ENCODE results near the gene RORB.

The RORB gene

DNA sequence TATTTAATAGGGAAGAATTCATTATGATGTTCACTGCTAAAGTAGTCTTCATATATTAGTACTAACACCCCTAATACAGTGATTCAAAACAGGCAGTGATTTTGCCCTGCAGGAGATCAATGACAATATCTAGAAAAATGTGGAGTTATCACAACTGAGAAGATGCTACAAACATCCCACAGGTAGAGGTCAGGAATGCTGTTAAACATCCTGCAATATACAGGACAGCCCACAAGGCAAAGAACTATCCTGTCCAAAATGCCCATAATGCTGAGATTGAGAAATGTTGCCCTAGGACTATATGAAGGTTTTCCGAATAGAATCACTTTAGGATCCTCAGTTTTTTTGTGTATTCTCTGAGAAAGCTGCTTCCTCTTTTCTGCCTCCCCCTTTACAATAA is 15.3 kb downstream of the RORB start:
- Histone ChIP-seq H3K18ac (ENCODE audit: low read length) (no peak overlapping the region), H3K79me2 (ENCODE audit: control insufficient read depth, insufficient read depth, low read length, poor library complexity) (no peaks in the 10 kb centered on the region), H4K8ac (ENCODE audit: low read depth, low read length) (no peak overlapping the region), H2BK5ac (ENCODE audit: low read depth, low read length, poor library complexity) (no peak overlapping the region), H3K9me3 (ENCODE audit: insufficient read depth, low read depth, low read length) (no peaks in the 10 kb centered on the region), H3K4me1 (ENCODE audit: control insufficient read depth in 1 of 2, insufficient read depth in 2 of 2, low read length in 2 of 2) (no peaks in the 10 kb centered on the region), H3K27ac (ENCODE audit: low read depth, low read length) (no peak overlapping the region), H3K27me3 (ENCODE audit: insufficient read depth, low read length) (no peaks in the 10 kb centered on the region), H2AK5ac (ENCODE audit: low read length) (no peak overlapping the region), H3K4ac (ENCODE audit: low read depth, low read length) (no peak overlapping the region), H3K4me3 (ENCODE audit: low read depth, low read length) (no peak overlapping the region), H2BK12ac (ENCODE audit: low read length) (no peak overlapping the region), H2AFZ (ENCODE audit: insufficient read depth, low read length, poor library complexity) (no peak overlapping the region), H3K14ac (ENCODE audit: low read length) (no peak overlapping the region), H3K23ac (ENCODE audit: low read length) (no peak overlapping the region), H3K36me3 (ENCODE audit: control insufficient read depth in 1 of 2, insufficient read depth in 2 of 2, low read length in 2 of 2) (no peaks in the 10 kb centered on the region), H3K9ac (ENCODE audit: low read length) (no peak overlapping the region), H3K4me2 (ENCODE audit: low read length) (no peak overlapping the region), H4K12ac (ENCODE audit: low read depth, low read length) (no peak overlapping the region), H3K79me1 (ENCODE audit: low read length) (no peaks in the 10 kb centered on the region), H2BK120ac (ENCODE audit: insufficient read depth, low read length, poor library complexity) (no peak overlapping the region), H4K91ac (ENCODE audit: low read depth, low read length) (no peak overlapping the region)
- peak; percentile 50 to 80 for DNase-seq
- WGBS (ENCODE audit: extremely low coverage, insufficient coverage, insufficient read length), result no CpG with 5 or more reads among the region's 1 CpG

DNA sequence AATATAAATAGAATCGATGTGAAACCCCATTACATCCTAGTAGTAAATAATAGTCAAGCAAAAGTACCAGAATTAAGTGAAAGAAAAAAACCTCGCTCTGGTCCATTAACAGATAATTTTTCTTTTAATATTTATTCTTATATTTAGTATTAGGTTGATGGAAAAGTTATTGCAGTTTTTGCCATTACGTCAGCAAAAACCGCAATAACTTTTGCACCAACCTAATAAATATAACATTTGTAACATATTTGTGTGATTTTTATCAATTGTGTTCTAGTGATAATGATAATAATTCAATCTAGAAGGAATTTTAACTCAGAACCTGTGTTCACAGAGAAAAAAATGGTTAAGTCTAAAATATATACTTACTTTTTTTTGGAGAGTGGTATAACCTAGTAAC is 16.1 kb downstream of the RORB start:
- Histone ChIP-seq H2BK5ac (ENCODE audit: low read depth, low read length, poor library complexity) (no peak overlapping the region), H3K4me2 (ENCODE audit: low read length) (no peak overlapping the region), H3K79me2 (ENCODE audit: control insufficient read depth, insufficient read depth, low read length, poor library complexity) (no peaks in the 10 kb centered on the region), H2BK120ac (ENCODE audit: insufficient read depth, low read length, poor library complexity) (no peak overlapping the region), H2AK5ac (ENCODE audit: low read length) (no peak overlapping the region), H2AFZ (ENCODE audit: insufficient read depth, low read length, poor library complexity) (no peak overlapping the region), H3K4me1 (ENCODE audit: control insufficient read depth in 1 of 2, insufficient read depth in 2 of 2, low read length in 2 of 2) (no peaks in the 10 kb centered on the region), H4K91ac (ENCODE audit: low read depth, low read length) (no peak overlapping the region), H3K14ac (ENCODE audit: low read length) (no peak overlapping the region), H3K23ac (ENCODE audit: low read length) (no peak overlapping the region), H3K4me3 (ENCODE audit: low read depth, low read length) (no peak overlapping the region), H3K36me3 (ENCODE audit: control insufficient read depth in 1 of 2, insufficient read depth in 2 of 2, low read length in 2 of 2) (no peaks in the 10 kb centered on the region), H3K27ac (ENCODE audit: low read depth, low read length) (no peak overlapping the region), H3K4ac (ENCODE audit: low read depth, low read length) (no peak overlapping the region), H3K27me3 (ENCODE audit: insufficient read depth, low read length) (no peaks in the 10 kb centered on the region), H4K12ac (ENCODE audit: low read depth, low read length) (no peak overlapping the region), H3K9me3 (ENCODE audit: insufficient read depth, low read depth, low read length) (no peaks in the 10 kb centered on the region), H2BK12ac (ENCODE audit: low read length) (no peak overlapping the region), H3K9ac (ENCODE audit: low read length) (no peak overlapping the region), H3K18ac (ENCODE audit: low read length) (no peak overlapping the region), H4K8ac (ENCODE audit: low read depth, low read length) (no peak overlapping the region), H3K79me1 (ENCODE audit: low read length) (no peaks in the 10 kb centered on the region)
- WGBS (ENCODE audit: extremely low coverage, insufficient coverage, insufficient read length), result no CpG with 5 or more reads among the region's 4 CpGs
- DNase-seq, result no peak

DNA sequence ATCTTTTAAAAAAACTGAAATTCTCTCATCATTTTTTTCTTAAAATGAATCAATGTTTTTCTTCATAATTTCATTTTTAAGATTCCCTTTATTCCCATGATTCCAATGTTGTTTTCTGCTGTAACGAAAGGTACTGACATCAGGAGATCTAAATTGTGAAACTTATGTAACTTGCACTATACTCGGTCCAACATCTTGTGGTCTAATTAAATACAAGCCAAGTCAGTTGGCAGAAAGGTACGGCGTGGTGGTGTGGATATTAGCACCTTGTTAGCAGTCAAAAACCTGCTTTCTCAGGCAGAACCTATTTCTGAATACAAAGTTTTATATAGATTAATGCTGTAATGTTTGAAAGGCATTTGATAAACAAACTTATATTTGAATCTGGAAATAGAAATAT is 20.1 kb downstream of the RORB start:
- no peak overlapping the region for H3K4me3 ChIP-seq (ENCODE audit: low read depth, low read length)
- no peak overlapping the region for H3K27ac ChIP-seq (ENCODE audit: low read depth, low read length)
- no peak overlapping the region for H4K8ac ChIP-seq (ENCODE audit: low read depth, low read length)
- H2BK120ac ChIP-seq (ENCODE audit: insufficient read depth, low read length, poor library complexity), result no peak overlapping the region
- H3K9me3 ChIP-seq (ENCODE audit: insufficient read depth, low read depth, low read length), result no peaks in the 10 kb centered on the region
- H3K79me2 ChIP-seq (ENCODE audit: control insufficient read depth, insufficient read depth, low read length, poor library complexity), result no peaks in the 10 kb centered on the region
- H3K4me1 ChIP-seq (ENCODE audit: control insufficient read depth in 1 of 2, insufficient read depth in 2 of 2, low read length in 2 of 2), result no peaks in the 10 kb centered on the region
- no CpG with 5 or more reads among the region's 4 CpGs for WGBS (ENCODE audit: extremely low coverage, insufficient coverage, insufficient read length)
- no peak overlapping the region for H2AFZ ChIP-seq (ENCODE audit: insufficient read depth, low read length, poor library complexity)
- no peak overlapping the region for H4K91ac ChIP-seq (ENCODE audit: low read depth, low read length)
- H3K4ac ChIP-seq (ENCODE audit: low read depth, low read length), result no peak overlapping the region
- H2BK5ac ChIP-seq (ENCODE audit: low read depth, low read length, poor library complexity), result no peak overlapping the region
- H3K14ac ChIP-seq (ENCODE audit: low read length), result no peak overlapping the region
- no peak overlapping the region for H3K18ac ChIP-seq (ENCODE audit: low read length)
- H2BK12ac ChIP-seq (ENCODE audit: low read length), result no peak overlapping the region
- DNase-seq, result no peak
- H3K4me2 ChIP-seq (ENCODE audit: low read length), result no peak overlapping the region
- no peak overlapping the region for H4K12ac ChIP-seq (ENCODE audit: low read depth, low read length)
- no peaks in the 10 kb centered on the region for H3K27me3 ChIP-seq (ENCODE audit: insufficient read depth, low read length)
- H3K23ac ChIP-seq (ENCODE audit: low read length), result no peak overlapping the region
- no peak overlapping the region for H3K9ac ChIP-seq (ENCODE audit: low read length)
- no peak overlapping the region for H2AK5ac ChIP-seq (ENCODE audit: low read length)
- no peaks in the 10 kb centered on the region for H3K79me1 ChIP-seq (ENCODE audit: low read length)
- H3K36me3 ChIP-seq (ENCODE audit: control insufficient read depth in 1 of 2, insufficient read depth in 2 of 2, low read length in 2 of 2), result no peaks in the 10 kb centered on the region

DNA sequence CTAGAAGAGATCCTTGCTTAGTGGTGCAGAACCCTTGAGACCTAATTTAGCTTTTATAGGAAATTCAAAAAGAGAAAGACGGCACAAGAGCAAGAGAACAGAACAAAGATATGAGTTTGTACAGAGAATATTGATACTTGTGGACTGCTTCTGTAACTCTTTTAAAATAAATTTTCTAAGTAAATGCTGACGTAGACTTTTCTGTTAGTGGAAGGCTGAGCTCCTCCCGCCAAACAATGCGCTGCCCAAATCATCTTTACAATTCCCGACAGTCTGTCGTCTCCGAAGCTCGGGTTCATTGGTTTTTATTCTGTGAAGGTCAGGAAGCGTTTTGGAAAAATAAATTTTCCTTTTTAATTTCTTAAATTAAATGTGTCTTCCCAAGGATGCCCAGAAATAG is 22.3 kb downstream of the RORB start:
- Histone ChIP-seq H3K9me3 (ENCODE audit: insufficient read depth, low read depth, low read length) (no peaks in the 10 kb centered on the region), H3K9ac (ENCODE audit: low read length) (no peak overlapping the region), H3K27ac (ENCODE audit: low read depth, low read length) (no peak overlapping the region), H4K8ac (ENCODE audit: low read depth, low read length) (no peak overlapping the region), H4K91ac (ENCODE audit: low read depth, low read length) (no peak overlapping the region), H3K36me3 (ENCODE audit: control insufficient read depth in 1 of 2, insufficient read depth in 2 of 2, low read length in 2 of 2) (no peaks in the 10 kb centered on the region), H3K79me1 (ENCODE audit: low read length) (no peaks in the 10 kb centered on the region), H3K4ac (ENCODE audit: low read depth, low read length) (no peak overlapping the region), H4K12ac (ENCODE audit: low read depth, low read length) (no peak overlapping the region), H3K4me1 (ENCODE audit: control insufficient read depth in 1 of 2, insufficient read depth in 2 of 2, low read length in 2 of 2) (no peaks in the 10 kb centered on the region), H2BK5ac (ENCODE audit: low read depth, low read length, poor library complexity) (no peak overlapping the region), H2AK5ac (ENCODE audit: low read length) (no peak overlapping the region), H3K4me2 (ENCODE audit: low read length) (no peak overlapping the region), H2BK12ac (ENCODE audit: low read length) (no peak overlapping the region), H3K14ac (ENCODE audit: low read length) (no peak overlapping the region), H3K79me2 (ENCODE audit: control insufficient read depth, insufficient read depth, low read length, poor library complexity) (no peaks in the 10 kb centered on the region), H2AFZ (ENCODE audit: insufficient read depth, low read length, poor library complexity) (no peak overlapping the region), H3K4me3 (ENCODE audit: low read depth, low read length) (no peak overlapping the region), H3K23ac (ENCODE audit: low read length) (no peak overlapping the region), H3K18ac (ENCODE audit: low read length) (no peak overlapping the region), H2BK120ac (ENCODE audit: insufficient read depth, low read length, poor library complexity) (no peak overlapping the region), H3K27me3 (ENCODE audit: insufficient read depth, low read length) (no peaks in the 10 kb centered on the region)
- DNase-seq, result no peak
- WGBS (ENCODE audit: extremely low coverage, insufficient coverage, insufficient read length), result no CpG with 5 or more reads among the region's 9 CpGs

Measured in trophoblast cell (in vitro differentiated cells and primary cell).